HG03521 (cell line): ENCODE results near the gene ASPSCR1.
A peak's percentile ranks its signal among the peaks of the same experiment; 100 is the strongest.

Experiments
- ATAC-seq: cut with Tn5 transposase; IDR thresholded peaks from one replicate; pipeline ENCODE4 v1.9.1; 2021; ENCODE audit warnings: mild to moderate bottlenecking, moderate library complexity; ENCODE audit not compliant: unreplicated experiment

The ASPSCR1 gene

DNA sequence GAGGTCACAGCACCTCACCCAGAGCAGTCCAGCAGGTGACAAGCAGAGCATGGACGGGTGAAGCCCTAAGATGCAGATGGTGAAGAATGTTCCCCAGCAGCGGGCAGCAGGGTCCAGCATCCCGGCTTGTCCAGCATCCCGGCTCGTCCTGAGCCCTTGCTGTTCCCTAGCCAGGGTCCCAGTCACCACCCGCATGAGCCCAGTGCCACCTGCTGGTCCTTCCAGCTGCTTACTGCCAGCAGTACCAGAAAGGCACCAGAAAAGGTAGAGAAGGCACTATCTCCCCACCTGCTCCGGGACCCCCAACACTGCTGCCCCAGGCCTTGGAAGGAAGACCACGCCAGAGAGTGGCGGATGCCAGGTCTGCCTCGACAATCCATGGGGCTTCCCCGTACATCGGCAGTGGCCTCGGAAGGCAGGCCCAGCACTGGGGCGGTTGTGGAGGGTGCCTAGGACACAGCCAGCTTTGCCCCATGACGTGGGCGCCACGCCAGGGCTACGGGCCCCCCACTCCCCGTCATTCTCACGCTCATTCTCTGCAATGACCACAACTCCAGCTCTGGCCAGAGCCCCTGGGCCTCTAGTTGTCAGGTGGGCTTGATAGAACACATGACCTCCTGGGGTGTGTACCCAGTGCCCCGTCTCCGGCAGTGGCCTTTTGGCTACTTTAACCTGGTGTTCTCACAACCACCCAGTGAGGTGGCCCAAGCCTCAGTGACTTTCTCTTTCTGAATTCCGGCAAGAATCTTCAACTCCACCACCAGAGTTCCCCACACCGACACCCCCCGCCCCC, 43.9 kb downstream of the ASPSCR1 start:
- no peak for ATAC-seq

DNA sequence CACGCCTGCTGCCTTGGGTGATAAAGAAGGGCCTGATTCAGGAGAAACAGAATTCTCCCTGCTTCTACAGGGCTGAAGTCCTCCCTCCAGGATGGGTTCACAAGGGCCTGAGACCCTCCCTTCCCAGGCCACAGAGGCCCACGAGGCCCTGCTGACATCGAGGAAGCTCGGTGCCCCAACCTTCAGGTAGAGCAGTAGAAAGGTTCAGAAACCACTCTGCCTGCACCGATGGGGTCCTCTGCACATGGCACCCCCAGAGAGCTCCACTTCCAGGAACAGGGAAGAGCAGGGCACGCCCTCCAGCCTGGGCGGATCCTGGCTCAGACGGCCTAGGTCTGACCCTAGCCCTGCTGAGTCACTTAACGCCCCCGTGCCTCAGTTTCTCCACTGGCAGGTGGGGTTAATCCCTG, 44.5 kb downstream of the ASPSCR1 start:
- ATAC-seq: no peak

DNA sequence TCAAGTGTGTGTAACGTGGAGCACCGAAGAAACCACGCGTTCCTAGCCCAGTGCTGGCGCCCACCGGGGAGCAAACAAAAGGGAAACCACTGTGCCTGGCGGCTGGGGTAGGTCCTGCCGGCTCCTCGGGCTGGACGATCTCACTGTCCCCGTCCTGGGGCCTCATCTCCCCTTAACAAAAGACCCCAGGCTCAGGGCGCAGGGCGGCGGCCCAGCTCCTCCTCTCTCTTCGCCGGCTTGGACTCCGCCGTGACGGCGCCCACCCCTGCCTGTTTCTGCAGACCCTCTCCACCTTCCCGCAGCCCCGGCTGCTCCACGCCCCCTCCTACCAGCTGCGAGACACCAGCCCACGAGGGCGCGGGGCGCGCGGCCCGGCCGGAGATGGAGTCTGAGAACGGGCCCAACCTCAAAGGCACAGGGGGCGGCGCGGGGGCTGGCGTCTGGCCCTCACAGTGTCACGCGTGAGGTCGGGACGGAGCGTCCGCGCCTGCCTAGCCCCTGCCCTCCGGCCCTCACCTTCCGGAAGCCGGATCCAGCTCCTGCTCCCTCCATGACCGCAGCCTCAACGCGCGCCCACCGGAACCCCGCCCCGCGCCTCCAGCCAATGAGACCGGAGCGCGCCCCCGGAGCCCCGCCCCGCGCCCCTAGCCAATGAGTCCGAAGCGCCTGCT, 45.0 kb downstream of the ASPSCR1 start, which contains the start of gene CENPX:
TSS of gene CENPX (minus strand) at position 569 of the 671 bp plus-strand sequence. CDS start at position 552, 17 bp downstream.
- ATAC-seq: no peak

DNA sequence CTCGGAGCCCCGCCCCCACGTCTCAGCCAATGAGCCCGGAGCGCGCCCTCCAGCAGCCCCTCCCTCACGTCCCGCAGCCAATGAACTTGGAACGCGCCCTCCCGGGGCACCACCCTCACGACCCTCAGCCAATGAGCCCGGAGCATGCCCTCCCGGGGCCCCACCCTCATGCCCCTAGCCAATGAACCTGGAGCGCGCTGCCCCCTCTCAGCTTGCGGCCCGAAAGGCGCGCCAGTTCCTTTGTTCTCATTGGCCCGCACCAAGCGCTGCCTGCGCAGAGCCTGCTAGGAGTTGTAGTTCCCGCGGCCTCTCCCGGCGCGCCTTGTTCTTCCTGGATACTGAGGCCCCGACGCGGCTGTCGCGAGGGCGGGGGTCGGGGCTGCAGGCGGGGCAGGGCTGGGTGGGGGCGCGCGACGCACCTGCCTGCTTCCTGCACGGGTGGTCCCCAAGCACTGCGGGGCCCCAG, 45.6 kb downstream of the ASPSCR1 start, which contains the start of gene LRRC45:
TSS of gene LRRC45 (plus strand) at position 325 of the 466 bp plus-strand sequence. CDS start 339 bp downstream, outside the sequence.
- ATAC-seq: peak; percentile 87

DNA sequence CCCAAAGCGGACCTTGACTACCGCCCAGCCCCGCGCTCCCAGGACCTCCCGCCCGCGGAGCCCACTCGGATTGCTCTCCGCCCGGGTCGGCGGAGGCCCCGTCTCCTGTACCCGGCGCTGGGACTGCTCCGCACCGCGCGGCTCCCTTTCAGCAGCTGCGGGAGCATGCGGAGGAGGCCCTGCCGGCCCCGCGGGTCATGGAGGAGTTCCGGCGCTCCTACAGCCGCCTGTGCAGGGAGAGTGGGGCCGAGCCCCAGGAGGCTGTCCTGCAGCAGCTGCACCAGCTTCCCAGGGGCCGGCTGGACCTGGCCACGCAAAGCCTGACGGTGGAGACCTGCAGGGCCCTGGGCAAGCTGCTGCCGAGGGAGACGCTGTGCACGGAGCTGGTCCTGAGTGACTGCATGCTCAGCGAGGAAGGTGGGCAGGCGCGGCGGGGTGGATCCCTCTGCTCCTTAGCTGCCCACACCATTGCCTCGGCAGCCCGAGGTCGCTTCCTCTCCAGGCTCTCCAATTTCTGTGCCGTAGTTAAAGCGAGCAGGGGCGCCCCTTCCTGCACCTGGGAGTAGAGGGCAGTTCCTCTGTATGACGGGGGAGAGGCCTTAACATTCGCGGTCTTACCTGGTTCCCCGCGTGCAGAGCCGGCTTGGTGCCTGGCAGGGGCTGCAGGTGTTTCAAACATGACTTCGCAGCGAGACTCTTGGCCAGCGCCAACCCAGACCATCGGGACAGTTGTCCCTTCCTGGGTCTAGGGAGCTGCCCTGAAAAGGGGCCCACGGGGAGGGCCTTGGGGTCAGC, 46.2 kb downstream of the ASPSCR1 start:
- ATAC-seq: peak; percentile 1

DNA sequence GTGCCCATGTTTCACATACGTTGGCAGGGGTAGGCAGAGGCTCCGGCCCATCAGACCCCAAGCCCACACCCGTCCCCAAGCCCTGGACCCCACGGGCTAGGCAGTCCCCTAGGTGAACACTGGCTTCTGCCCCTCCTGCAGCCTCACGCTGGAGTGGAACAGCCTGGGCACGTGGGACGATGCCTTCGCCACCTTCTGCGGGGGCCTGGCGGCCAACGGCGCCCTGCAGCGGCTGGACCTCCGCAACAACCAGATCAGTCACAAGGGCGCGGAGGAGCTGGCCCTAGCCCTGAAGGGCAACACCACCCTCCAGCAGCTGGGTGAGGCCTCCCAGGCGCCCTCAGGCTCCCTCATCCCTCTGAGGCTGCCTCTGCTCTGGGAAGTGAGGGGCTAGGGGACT, 47.4 kb downstream of the ASPSCR1 start:
- no peak for ATAC-seq

DNA sequence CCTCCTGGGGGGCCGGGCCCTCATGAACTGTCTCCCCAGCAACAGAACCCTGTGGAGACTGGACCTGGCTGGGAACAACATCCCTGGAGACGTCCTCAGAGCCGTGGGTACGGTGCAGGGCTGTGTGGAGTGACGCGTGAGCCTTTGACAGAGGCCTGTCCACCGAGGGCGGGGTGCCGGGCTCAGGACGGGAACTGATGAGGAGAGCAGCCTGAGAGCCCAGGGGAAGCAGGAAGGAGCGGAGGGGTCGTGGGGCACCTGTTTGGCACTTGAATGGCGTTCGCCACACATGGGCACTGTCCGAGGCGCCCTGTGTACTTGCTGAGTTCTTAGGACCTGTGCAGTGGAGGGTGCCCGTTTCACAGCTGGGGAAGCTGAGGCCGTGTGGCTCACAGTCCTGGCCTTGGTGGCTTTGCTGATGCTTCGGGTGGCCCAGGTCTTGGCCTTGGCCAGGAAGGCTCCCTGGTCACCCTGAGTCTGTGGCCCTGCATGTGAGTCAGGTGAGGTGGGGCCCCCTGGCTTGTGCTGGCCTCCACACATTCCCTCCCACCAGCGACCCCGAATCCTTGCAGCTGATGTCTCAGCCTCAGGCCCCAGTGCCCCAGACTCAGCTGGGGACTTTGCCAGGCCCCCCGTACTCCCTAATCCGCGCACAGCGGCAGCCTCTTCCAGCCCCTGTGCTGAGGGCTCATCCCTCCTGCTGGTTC, 48.1 kb downstream of the ASPSCR1 start:
- ATAC-seq: no peak

DNA sequence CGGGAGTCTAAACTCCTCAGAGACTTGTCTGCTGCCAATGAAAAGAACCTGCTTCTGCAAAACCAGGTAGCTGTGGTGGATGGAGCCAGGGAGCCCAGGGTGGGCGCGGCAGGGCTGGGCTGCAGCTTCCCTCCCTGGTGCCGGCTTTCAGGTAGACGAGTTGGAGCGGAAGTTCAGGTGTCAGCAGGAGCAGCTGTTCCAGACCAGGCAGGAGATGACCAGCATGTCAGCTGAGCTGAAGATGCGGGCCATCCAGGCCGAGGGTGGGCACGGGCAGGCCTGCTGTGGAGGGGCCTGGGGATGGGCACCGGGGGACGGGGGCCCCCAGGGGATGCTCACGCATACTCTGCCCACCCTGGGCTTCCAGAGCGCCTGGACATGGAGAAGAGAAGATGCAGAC, 50.8 kb downstream of the ASPSCR1 start:
- no peak for ATAC-seq

DNA sequence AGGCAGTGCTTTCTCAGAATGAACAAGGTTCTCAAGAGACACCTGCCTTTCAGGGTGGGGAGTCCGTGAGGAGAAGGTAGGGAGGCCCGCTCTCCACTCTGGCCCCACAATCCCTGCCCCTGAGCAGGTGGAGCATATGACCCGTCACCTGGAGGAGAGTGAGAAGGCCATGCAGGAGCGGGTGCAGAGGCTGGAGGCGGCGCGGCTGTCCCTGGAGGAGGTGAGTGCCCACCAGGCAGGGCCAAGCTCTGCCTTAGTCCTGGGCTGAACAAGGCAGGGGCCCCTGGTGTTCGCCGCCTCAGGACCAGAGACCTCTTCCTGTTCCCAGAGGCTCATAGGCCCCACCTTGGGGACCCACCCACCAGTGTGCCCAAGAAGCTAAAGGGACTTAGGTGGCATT, 51.5 kb downstream of the ASPSCR1 start:
- no peak for ATAC-seq

DNA sequence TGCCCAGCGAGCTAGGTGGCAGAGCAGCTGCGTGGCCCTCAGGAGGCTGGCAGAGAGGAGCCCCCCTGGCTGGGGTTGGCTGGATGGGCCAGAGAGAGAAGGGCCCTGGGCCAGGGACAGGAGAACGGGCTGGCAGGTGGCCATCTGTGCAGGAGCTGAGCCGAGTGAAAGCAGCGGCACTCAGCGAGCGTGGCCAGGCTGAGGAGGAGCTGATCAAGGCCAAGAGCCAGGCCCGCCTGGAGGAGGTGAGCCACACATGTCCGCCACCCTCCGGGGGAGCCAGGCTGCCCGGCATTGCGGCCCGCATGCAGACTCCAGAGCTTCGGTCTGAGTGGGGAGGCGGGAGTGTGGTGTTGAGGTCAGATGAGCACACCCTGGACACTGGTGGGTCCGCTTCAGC, 52.0 kb downstream of the ASPSCR1 start:
- no peak for ATAC-seq

DNA sequence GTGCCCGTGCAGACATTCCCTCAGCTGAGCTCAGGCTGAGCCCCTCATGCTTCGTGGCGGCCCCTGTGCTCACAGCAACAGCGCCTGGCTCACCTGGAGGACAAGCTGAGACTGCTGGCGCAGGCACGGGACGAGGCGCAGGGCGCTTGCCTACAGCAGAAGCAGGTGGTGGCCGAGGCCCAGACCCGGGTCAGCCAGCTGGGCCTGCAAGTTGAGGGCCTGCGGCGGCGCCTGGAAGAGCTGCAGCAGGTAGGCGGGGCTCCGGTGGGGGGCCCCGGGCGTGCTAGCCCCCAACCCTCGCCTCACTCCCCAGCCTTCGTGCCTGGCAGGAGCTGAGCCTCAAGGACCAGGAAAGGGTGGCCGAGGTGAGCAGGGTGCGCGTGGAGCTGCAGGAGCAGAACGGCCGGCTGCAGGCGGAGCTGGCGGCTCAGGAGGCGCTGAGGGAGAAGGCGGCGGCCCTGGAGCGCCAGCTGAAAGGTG, 52.6 kb downstream of the ASPSCR1 start:
- ATAC-seq: no peak

DNA sequence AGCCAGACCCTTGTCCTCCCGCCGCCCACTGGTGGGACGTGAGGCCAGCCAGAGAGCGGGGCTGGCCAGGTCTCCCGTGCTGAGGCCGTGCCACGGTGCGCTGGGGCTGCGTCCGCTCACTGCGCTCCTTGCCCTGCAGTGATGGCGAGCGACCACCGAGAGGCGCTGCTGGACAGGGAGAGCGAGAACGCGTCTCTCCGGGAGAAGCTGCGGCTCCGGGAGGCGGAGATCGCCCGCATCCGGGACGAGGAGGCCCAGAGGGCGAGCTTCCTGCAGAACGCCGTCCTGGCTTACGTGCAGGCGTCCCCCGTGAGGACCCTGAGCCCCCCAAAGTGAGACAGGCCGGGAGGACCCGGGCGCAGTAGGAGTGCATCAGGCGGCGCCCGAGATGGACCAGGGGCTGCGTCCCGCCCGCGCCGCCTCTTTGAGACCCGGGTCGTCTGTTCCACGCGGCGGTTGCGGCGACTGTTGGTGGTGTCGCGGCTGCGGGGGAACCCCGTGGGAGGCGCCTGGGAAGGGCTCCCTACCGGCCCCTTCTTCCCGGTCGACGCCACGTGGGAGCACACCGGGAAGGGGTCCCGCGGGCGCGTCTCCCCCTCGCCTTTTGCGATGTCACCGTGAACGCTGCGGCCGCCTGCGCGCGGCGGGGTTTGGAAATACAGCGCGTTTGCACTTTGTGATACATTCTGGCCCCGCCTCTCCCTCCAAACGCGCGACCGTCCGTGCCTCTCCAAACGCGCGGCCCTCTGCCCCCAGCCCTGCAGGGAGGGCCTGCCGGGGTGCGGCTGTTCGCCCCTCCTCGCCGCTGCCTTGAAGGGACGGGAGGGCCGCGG, 53.3 kb downstream of the ASPSCR1 start:
- no peak for ATAC-seq

DNA sequence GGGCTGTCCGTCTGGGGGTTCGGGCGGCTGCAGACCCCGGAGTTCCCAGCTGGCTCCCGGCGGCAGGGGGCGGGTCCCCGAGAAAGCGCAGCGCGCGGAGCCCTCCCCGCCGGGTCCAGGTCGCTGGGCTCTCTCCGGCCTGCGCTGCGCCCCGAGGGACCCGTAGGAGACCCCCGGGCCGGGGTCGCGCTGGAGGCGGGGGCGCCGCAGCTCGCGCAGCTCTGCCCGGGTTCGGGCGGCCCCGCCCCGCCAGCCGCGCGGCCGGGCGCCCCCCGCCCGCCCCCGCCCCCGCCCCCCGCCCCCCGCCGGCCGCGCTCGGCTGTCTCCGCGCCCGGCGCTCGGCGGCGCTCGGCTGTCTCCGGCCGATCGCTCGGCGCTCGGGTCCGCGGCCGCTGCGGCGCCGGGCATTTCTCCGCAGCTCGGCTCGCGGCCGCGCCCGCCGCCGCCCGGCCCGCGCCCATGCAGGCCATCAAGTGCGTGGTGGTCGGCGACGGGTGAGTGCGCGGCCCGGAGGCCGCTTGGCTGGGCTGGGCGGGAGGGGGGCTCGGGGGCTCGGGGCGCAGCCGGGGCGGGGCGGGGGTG, 54.0 kb downstream of the ASPSCR1 start, which contains the start of gene RAC3:
TSS of gene RAC3 (plus strand) at position 376 of the 582 bp plus-strand sequence. CDS start at position 460, 84 bp downstream.
- ATAC-seq: no peak

DNA sequence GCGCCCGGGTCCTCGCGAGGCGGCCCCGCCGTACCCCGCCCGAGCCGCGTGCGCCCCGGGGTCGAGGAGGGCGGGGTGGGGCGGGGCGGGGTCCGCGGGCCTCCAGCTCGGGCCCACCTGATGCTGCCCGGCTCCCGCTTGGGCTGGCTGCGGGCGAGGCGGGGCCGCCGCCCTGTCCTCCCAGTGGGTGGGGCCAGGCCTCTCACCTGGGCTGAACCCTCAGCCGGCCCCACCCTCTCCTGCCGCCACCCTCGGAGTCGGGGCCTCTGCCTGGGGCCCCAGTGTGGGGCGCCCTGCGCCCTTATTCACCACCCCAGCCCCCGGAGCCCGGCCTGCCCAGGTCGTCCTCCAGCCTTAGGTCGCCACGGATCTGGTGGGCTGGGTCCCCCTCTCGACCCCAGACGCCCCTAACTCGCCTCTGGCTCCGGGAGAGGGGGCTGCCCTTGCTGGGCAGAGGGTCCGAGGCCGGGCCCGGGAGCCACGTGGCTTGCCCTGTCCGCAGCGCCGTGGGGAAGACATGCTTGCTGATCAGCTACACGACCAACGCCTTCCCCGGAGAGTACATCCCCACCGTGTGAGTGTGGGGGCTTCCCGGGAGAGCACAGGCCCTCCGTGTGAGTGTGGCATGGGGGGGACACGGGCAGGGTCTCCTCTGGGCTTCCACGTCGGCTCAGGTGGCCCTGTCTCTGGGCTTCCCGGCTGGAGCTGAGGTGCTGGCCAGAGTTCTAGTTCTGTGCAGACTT, 54.6 kb downstream of the ASPSCR1 start:
- ATAC-seq: no peak

DNA sequence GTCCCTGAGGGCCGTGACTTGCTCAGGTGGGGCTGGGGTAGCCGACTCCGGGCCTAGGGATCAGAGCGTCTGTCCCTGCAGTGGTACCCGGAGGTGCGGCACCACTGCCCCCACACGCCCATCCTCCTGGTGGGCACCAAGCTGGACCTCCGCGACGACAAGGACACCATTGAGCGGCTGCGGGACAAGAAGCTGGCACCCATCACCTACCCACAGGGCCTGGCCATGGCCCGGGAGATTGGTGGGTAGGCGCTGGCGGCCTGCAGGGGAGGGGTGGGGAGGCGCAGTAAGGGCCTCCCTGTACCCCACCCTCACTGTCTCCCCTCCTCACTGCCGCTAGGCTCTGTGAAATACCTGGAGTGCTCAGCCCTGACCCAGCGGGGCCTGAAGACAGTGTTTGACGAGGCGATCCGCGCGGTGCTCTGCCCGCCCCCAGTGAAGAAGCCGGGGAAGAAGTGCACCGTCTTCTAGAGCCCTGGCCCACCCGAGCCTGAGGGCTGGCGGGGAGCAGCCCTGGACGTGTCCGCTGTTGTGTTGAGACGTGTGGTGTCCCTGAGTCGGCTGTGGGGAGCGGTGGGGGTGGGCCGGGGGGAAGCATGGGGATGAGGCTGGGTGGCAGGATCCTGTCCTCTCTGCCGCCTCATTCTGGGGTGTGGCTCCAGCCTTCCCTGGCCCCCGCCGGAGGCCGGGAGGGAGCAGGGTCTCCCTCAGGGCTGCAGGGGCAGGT, 56.1 kb downstream of the ASPSCR1 start:
- no peak for ATAC-seq

DNA sequence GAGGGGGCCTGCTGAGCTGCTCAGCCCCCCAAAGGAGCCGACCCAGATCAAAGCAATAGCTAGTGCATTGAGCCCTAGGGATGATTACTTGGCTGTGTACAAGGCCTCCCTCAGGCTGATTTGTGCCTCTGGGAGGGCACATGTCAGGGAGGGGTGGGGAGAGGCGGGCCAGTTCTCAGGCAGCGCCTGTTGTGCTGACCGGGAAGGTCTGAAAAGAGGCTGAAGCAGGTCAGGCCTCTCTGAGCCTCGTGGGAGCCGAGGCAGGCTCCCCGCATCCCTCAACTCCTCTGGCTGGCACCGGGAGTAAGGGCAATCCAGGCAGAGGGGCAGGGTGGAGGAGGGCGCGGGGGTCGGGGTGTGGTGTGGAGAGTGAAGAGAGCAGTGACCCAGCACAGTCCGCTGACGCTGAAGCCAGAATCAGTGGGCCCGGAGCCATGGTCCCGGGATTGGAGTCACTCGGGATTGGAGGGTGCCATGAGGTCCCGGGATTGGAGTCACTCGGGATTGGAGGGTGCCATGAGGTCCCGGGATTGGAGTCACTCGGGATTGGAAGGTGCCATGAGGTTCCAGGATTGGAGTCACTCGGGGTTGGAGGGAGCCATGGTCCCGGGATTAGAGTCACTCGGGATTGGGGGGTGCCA, 57.1 kb downstream of the ASPSCR1 start:
- no peak for ATAC-seq

DNA sequence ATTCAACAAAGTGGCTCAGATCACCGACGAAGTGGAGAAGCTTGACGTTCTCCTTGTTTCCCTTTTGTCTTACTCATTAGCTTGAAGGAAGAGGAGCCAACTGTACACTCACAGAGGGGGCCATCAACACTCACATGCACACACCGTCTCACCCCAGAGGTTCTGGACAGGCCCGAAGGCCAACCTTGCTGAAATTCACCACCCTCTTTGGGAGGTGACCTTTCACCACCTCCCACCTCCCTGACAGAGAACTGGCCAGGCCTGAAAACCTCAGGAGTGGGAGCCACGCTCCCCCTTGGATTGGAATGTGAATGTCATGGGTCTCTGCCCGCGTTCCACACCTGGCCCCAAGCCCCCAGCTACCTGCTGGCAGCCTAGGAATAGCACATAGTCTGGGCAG, 58.1 kb downstream of the ASPSCR1 start:
- ATAC-seq: no peak
